Mesenchymal stem cell (in vitro differentiated cells and primary cell): Measurements from ENCODE around the gene LRTM1.
A peak's percentile ranks its signal among the peaks of the same experiment; 100 is the strongest.

Experiments
- DNase-seq: peaks from one replicate; pipeline ENCODE4 v3.0.0-alpha.2; 2013
- H2AFZ ChIP-seq: one replicate; pipeline ENCODE4 v1.6.1; 2013; ENCODE audit warnings: low read depth, mild to moderate bottlenecking, control low read depth, inconsistent platforms, low read length, moderate library complexity
- H2AK5ac ChIP-seq: 2 replicates; pipeline ENCODE4 v1.6.1; 2013; ENCODE audit warnings: low read length, moderate library complexity, mild to moderate bottlenecking, inconsistent platforms; ENCODE audit not compliant: severe bottlenecking
- H2BK120ac ChIP-seq: one replicate; pipeline ENCODE4 v1.6.1; 2013; ENCODE audit warnings: low read depth, mild to moderate bottlenecking, inconsistent platforms, low read length, moderate library complexity
- H2BK12ac ChIP-seq, 2 experiments: one replicate each; pipeline ENCODE4 v1.6.1; 2013; ENCODE audit warnings: inconsistent platforms in 2 of 2, low read length in 2 of 2, mild to moderate bottlenecking in 2 of 2, moderate library complexity in 2 of 2, control low read depth in 1 of 2
- H2BK15ac ChIP-seq: one replicate; pipeline ENCODE4 v1.6.1; 2013; ENCODE audit warnings: mild to moderate bottlenecking, low read depth, inconsistent platforms; ENCODE audit not compliant: poor library complexity, severe bottlenecking
- H2BK5ac ChIP-seq: 2 replicates; pipeline ENCODE4 v1.6.1; 2013; ENCODE audit warnings: low read depth, mild to moderate bottlenecking, low read length, control low read depth, inconsistent platforms; ENCODE audit not compliant: poor library complexity, severe bottlenecking
- H3K14ac ChIP-seq, 2 experiments: one replicate each; pipeline ENCODE4 v1.6.1; 2013; ENCODE audit warnings: inconsistent platforms in 2 of 2, low read length in 2 of 2, control low read depth in 1 of 2, mild to moderate bottlenecking in 1 of 2, moderate library complexity in 1 of 2
- H3K18ac ChIP-seq, 2 experiments: one replicate each; pipeline ENCODE4 v1.6.1; 2013; ENCODE audit warnings: inconsistent platforms in 2 of 2, low read length in 2 of 2, control low read depth in 1 of 2, low read depth in 1 of 2, mild to moderate bottlenecking in 1 of 2
- H3K23ac ChIP-seq, 2 experiments: one replicate each; pipeline ENCODE4 v1.6.1; 2013; ENCODE audit warnings: inconsistent platforms in 2 of 2, low read length in 2 of 2, mild to moderate bottlenecking in 2 of 2, moderate library complexity in 2 of 2, control low read depth in 1 of 2
- H3K27ac ChIP-seq: 2 replicates; pipeline ENCODE4 v1.5.1; 2013; ENCODE audit warnings: mild to moderate bottlenecking, moderate library complexity, low read length, control low read depth, inconsistent platforms; ENCODE audit not compliant: poor library complexity, severe bottlenecking
- H3K27me3 ChIP-seq, 2 experiments: 2 replicates each; pipeline versions ENCODE4 v1.6.1 to v1.7.0; 2013; ENCODE audit warnings: low read length in 2 of 2, mild to moderate bottlenecking in 2 of 2, moderate library complexity in 2 of 2, control low read depth in 1 of 2, inconsistent platforms in 1 of 2; ENCODE audit not compliant: control insufficient read depth in 1 of 2, insufficient read depth in 1 of 2
- H3K36me3 ChIP-seq, 2 experiments: 2 replicates each; pipeline versions ENCODE4 v1.6.1 to v1.7.0; 2013; ENCODE audit warnings: low read length in 2 of 2, control low read depth in 1 of 2, inconsistent platforms in 1 of 2, low read depth in 1 of 2, mild to moderate bottlenecking in 1 of 2; ENCODE audit not compliant: insufficient read depth in 2 of 2, control insufficient read depth in 1 of 2
- H3K4ac ChIP-seq, 2 experiments: one replicate each; pipeline ENCODE4 v1.6.1; 2013; ENCODE audit warnings: inconsistent platforms in 2 of 2, low read length in 2 of 2, mild to moderate bottlenecking in 2 of 2, moderate library complexity in 2 of 2, control low read depth in 1 of 2, low read depth in 1 of 2
- H3K4me1 ChIP-seq: 2 replicates; pipeline ENCODE4 v1.6.1; 2013; ENCODE audit warnings: low read depth, low read length, control low read depth; ENCODE audit not compliant: control insufficient read depth, insufficient read depth
- H3K4me2 ChIP-seq: 2 replicates; pipeline ENCODE4 v1.6.1; 2013; ENCODE audit warnings: low read length, mild to moderate bottlenecking, inconsistent platforms; ENCODE audit not compliant: poor library complexity, severe bottlenecking
- H3K4me3 ChIP-seq, 2 experiments: 2 replicates each; pipeline versions ENCODE4 v1.5.1 to v1.7.0; 2013; ENCODE audit warnings: low read length in 2 of 2, mild to moderate bottlenecking in 2 of 2, control low read depth in 1 of 2, low read depth in 1 of 2; ENCODE audit not compliant: insufficient read depth in 1 of 2
- H3K79me1 ChIP-seq: replicated peaks from 2 replicates; pipeline ENCODE4 v1.6.1; 2013; ENCODE audit warnings: mild to moderate bottlenecking, control low read depth, low read length, inconsistent platforms; ENCODE audit not compliant: poor library complexity, severe bottlenecking
- H3K9ac ChIP-seq: 2 replicates; pipeline ENCODE4 v1.7.0; 2013; ENCODE audit warnings: mild to moderate bottlenecking, low read length, moderate library complexity
- H3K9me3 ChIP-seq: 2 replicates; pipeline ENCODE4 v1.7.0; 2013; ENCODE audit warnings: mild to moderate bottlenecking, low read length; ENCODE audit not compliant: control insufficient read depth
- H4K8ac ChIP-seq: one replicate; pipeline ENCODE4 v1.6.1; 2013; ENCODE audit warnings: inconsistent platforms, mild to moderate bottlenecking, low read length, moderate library complexity
- H4K91ac ChIP-seq: one replicate; pipeline ENCODE4 v1.6.1; 2013; ENCODE audit warnings: mild to moderate bottlenecking, low read length, inconsistent platforms
- WGBS: methylation state at CpG from one replicate; pipeline ENCODE4 v1.1.7; 2013; ENCODE audit warnings: mixed read lengths; 5-methylcytosine and 5-hydroxymethylcytosine counted together

The LRTM1 gene

GRCh38 chr3:54960082-54960481 is 32.2 kb upstream of the LRTM1 start:
- peaks cover 17% of the 10 kb centered on the region for H3K4me1 ChIP-seq
- no peak overlapping the region for H4K91ac ChIP-seq
- no peaks in the 10 kb centered on the region for H3K36me3 ChIP-seq
- no peak overlapping the region for H3K18ac ChIP-seq
- no peak for DNase-seq
- no peak overlapping the region for H3K4me2 ChIP-seq
- H2BK15ac ChIP-seq, result no peak overlapping the region
- WGBS, result no CpG with 5 or more reads among the region's 1 CpG
- H2BK5ac ChIP-seq, result peak overlapping the region; percentile 88
- no peak overlapping the region for H3K23ac ChIP-seq
- no peak overlapping the region for H2BK12ac ChIP-seq
- H3K9me3 ChIP-seq, result no peaks in the 10 kb centered on the region
- no peak overlapping the region for H3K14ac ChIP-seq
- no peak overlapping the region for H3K9ac ChIP-seq
- H3K27ac ChIP-seq, result peak overlapping the region; percentile 84
- no peak overlapping the region for H2BK120ac ChIP-seq
- peaks cover 0 to 4% of the 10 kb centered on the region in 2 experiments for H3K27me3 ChIP-seq
- no peaks in the 10 kb centered on the region for H3K79me1 ChIP-seq
- no peak overlapping the region for H3K4me3 ChIP-seq
- H2AK5ac ChIP-seq, result no peak overlapping the region
- no peak overlapping the region for H3K4ac ChIP-seq
- no peak overlapping the region for H2AFZ ChIP-seq
- no peak overlapping the region for H4K8ac ChIP-seq

GRCh38 chr3:54957711-54958110 is 29.9 kb upstream of the LRTM1 start:
- H3K23ac ChIP-seq, result no peak overlapping the region
- 95% methylated on average over 4 of the region's 4 CpGs for WGBS
- H3K4ac ChIP-seq, result no peak overlapping the region
- peaks cover 29% of the 10 kb centered on the region for H3K4me1 ChIP-seq
- no peak for DNase-seq
- no peak overlapping the region for H3K4me3 ChIP-seq
- no peak overlapping the region for H2BK15ac ChIP-seq
- H3K4me2 ChIP-seq, result no peak overlapping the region
- H3K36me3 ChIP-seq, result no peaks in the 10 kb centered on the region
- H3K9me3 ChIP-seq, result no peaks in the 10 kb centered on the region
- no peak overlapping the region for H2BK120ac ChIP-seq
- H4K8ac ChIP-seq, result no peak overlapping the region
- H3K14ac ChIP-seq, result no peak overlapping the region
- peaks cover 0 to 4% of the 10 kb centered on the region in 2 experiments for H3K27me3 ChIP-seq
- H3K9ac ChIP-seq, result no peak overlapping the region
- no peak overlapping the region for H2BK12ac ChIP-seq
- no peak overlapping the region for H4K91ac ChIP-seq
- H2AFZ ChIP-seq, result no peak overlapping the region
- H2BK5ac ChIP-seq, result no peak overlapping the region
- H3K27ac ChIP-seq, result peak overlapping the region; percentile 84
- peak overlapping the region; percentile 3 for H2AK5ac ChIP-seq
- H3K18ac ChIP-seq, result no peak overlapping the region
- H3K79me1 ChIP-seq, result peaks cover 1% of the 10 kb centered on the region

GRCh38 chr3:54955941-54956340 is 28.1 kb upstream of the LRTM1 start:
- Histone ChIP-seq H2BK5ac (peak overlapping the region; percentile 68), H2BK15ac (peak overlapping the region; percentile 99), H3K9me3 (no peaks in the 10 kb centered on the region), H3K79me1 (peaks cover 1% of the 10 kb centered on the region), H2AFZ (no peak overlapping the region), H3K27ac (no peak overlapping the region), H3K36me3 (no peaks in the 10 kb centered on the region), H3K4me3 (no peak overlapping the region), H3K18ac (peak overlapping the region in 1 of 2 experiments; percentile 67), H2AK5ac (peak overlapping the region; percentile 98), H2BK12ac (peak overlapping the region; percentile 27 to 56), H3K23ac (no peak overlapping the region), H3K14ac (no peak overlapping the region), H4K91ac (peak overlapping the region; percentile 86), H3K4me2 (no peak overlapping the region), H3K4ac (peak overlapping the region; percentile 3 to 42), H3K4me1 (peaks cover 28% of the 10 kb centered on the region), H4K8ac (peak overlapping the region; percentile 79), H3K27me3 (peaks cover 0 to 4% of the 10 kb centered on the region in 2 experiments), H2BK120ac (peak overlapping the region; percentile 66), H3K9ac (no peak overlapping the region)
- no peak for DNase-seq
- 97% methylated on average over 6 of the region's 6 CpGs for WGBS

DNA sequence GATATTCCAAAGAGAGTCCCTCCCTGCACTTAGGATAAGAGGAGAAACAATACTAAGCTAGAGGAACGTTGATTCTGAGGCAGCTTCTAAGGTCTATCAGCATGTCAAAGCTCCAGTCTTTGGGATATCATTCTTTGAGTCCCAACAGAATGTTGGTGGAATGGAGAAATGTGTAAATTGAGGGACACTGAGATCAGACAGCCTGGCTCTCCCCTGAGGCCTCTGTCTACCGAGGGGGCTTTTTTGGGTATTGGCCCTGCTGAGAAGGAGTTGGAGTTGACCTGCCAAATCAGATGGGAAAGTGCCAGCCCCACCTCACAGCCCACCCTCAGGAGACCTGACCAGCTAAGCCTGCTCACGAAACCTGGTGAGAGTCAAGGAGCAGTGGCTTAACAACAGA is 27.6 kb upstream of the LRTM1 start:
- Histone ChIP-seq H3K79me1 (peaks cover 1% of the 10 kb centered on the region), H3K27ac (no peak overlapping the region), H2BK120ac (no peak overlapping the region), H2BK15ac (peak overlapping the region; percentile 99), H3K9ac (no peak overlapping the region), H3K18ac (peak overlapping the region in 1 of 2 experiments; percentile 67), H3K23ac (no peak overlapping the region), H2AFZ (no peak overlapping the region), H3K4me3 (no peak overlapping the region), H2BK12ac (peak overlapping the region; percentile 27 to 42), H4K91ac (peak overlapping the region; percentile 46), H2AK5ac (peak overlapping the region; percentile 98), H4K8ac (peak overlapping the region; percentile 79), H3K4ac (peak overlapping the region in 1 of 2 experiments; percentile 42), H3K4me2 (no peak overlapping the region), H3K27me3 (peaks cover 0 to 4% of the 10 kb centered on the region in 2 experiments), H2BK5ac (no peak overlapping the region), H3K36me3 (no peaks in the 10 kb centered on the region), H3K4me1 (peaks cover 28% of the 10 kb centered on the region), H3K14ac (no peak overlapping the region), H3K9me3 (no peaks in the 10 kb centered on the region)
- no peak for DNase-seq
- 86% methylated on average over 3 of the region's 3 CpGs for WGBS
